IMR-90 (cell line): ENCODE data around the gene CDC42BPA. TPM values are rescaled to one million over a fixed set of nuclear protein-coding genes. Genes with fewer than 3 reads are reported as not detected.

Source experiments
- ATAC-seq: fragments of 200-7000 bp; cut with Tn5 transposase; 2 replicates; pipeline ENCODE4 v1.9.1; 2020; ENCODE audit warnings: low read depth, mild to moderate bottlenecking, moderate library complexity
- BruUV-seq: library from RNA; stranded (reverse); fragments of 400-500 nt; replicated peaks from 2 replicates; lab custom pipeline; 2021; lab: Mats Ljungman, UMichigan
- CTCF ChIA-PET: fragments of 300-600 bp; formaldehyde crosslinking; extraction: SDS; loops from one replicate; lab custom pipeline; 2021; ENCODE audit warnings: antibody characterized with exemption; lab: Yijun Ruan, JAX
- POLR2A ChIA-PET: fragments of 300-600 bp; sonication (Branson Sonifier 250); formaldehyde crosslinking; loops from one replicate; lab custom pipeline; 2022; ENCODE audit warnings: antibody characterized with exemption; ENCODE audit not compliant: unreplicated experiment; lab: Charles Lee
- DNase-seq: peaks from one replicate; pipeline ENCODE4 v3.0.0; 2013
- H2AFZ ChIP-seq: replicated peaks from 2 replicates; pipeline ENCODE3; 2013; ENCODE audit warnings: low read length, mild to moderate bottlenecking; ENCODE audit not compliant: poor library complexity
- H2AK5ac ChIP-seq: 2 replicates; pipeline ENCODE4 v1.6.1; 2013; ENCODE audit warnings: low read depth, low read length, inconsistent platforms
- H2AK9ac ChIP-seq: replicated peaks from 2 replicates; pipeline ENCODE3; 2013; ENCODE audit warnings: mild to moderate bottlenecking, low read depth, low read length, moderate library complexity; ENCODE audit not compliant: poor library complexity
- H2BK120ac ChIP-seq: 2 replicates; pipeline ENCODE4 v1.6.1; 2013; ENCODE audit warnings: low read depth, low read length, inconsistent platforms
- H2BK15ac ChIP-seq: 3 replicates; pipeline ENCODE4 v1.6.1; 2013; ENCODE audit warnings: low read depth, low read length, inconsistent platforms
- H2BK20ac ChIP-seq: 2 replicates; pipeline ENCODE4 v1.6.1; 2013; ENCODE audit warnings: low read depth, mild to moderate bottlenecking, inconsistent platforms, low read length, moderate library complexity
- H2BK5ac ChIP-seq: 2 replicates; pipeline ENCODE4 v1.6.1; 2013; ENCODE audit warnings: mild to moderate bottlenecking, low read depth, low read length, inconsistent platforms; ENCODE audit not compliant: poor library complexity, severe bottlenecking
- H3K14ac ChIP-seq: replicated peaks from 2 replicates; pipeline ENCODE4 v1.6.1; 2013; ENCODE audit warnings: low read depth, low read length, inconsistent platforms
- H3K18ac ChIP-seq: 2 replicates; pipeline ENCODE4 v1.6.1; 2013; ENCODE audit warnings: low read depth, low read length, control low read depth
- H3K23ac ChIP-seq: 2 replicates; pipeline ENCODE4 v1.6.1; 2013; ENCODE audit warnings: low read depth, low read length, inconsistent platforms
- H3K27ac ChIP-seq: 2 replicates; pipeline ENCODE4 v1.5.1; 2013; ENCODE audit warnings: mild to moderate bottlenecking, control low read depth, low read length; ENCODE audit not compliant: insufficient read depth
- H3K27me3 ChIP-seq: 2 replicates; pipeline ENCODE4 v1.6.1; 2013; ENCODE audit warnings: low read length; ENCODE audit not compliant: control insufficient read depth, insufficient read depth
- H3K36me3 ChIP-seq: 2 replicates; pipeline ENCODE4 v1.6.1; 2013; ENCODE audit warnings: low read length, mixed read lengths; ENCODE audit not compliant: control insufficient read depth, insufficient read depth
- H3K4ac ChIP-seq: 2 replicates; pipeline ENCODE4 v1.6.1; 2013; ENCODE audit warnings: low read depth, low read length, inconsistent platforms
- H3K4me1 ChIP-seq: 2 replicates; pipeline ENCODE4 v1.6.1; 2013; ENCODE audit warnings: low read length, mixed read lengths; ENCODE audit not compliant: control insufficient read depth, insufficient read depth
- H3K4me2 ChIP-seq: 2 replicates; pipeline ENCODE4 v1.6.1; 2013; ENCODE audit warnings: low read depth, mild to moderate bottlenecking, control low read depth, low read length, moderate library complexity
- H3K4me3 ChIP-seq: 2 replicates; pipeline ENCODE4 v1.5.1; 2013; ENCODE audit warnings: low read depth, mild to moderate bottlenecking, control low read depth, low read length, moderate library complexity; ENCODE audit not compliant: insufficient read depth
- H3K56ac ChIP-seq: 2 replicates; pipeline ENCODE4 v1.6.1; 2013; ENCODE audit warnings: low read length, inconsistent platforms; ENCODE audit not compliant: insufficient read depth; ENCODE audit errors: extremely low read depth
- H3K79me1 ChIP-seq, 2 experiments: 2 replicates each; pipeline ENCODE4 v1.6.1; 2013; ENCODE audit warnings: low read length in 2 of 2, inconsistent platforms in 1 of 2, low read depth in 1 of 2
- H3K9ac ChIP-seq: 2 replicates; pipeline ENCODE4 v1.6.1; 2013; ENCODE audit warnings: low read depth, low read length, control low read depth
- H3K9me1 ChIP-seq: 2 replicates; pipeline ENCODE4 v1.6.1; 2013; ENCODE audit warnings: low read length, inconsistent platforms; ENCODE audit not compliant: insufficient read depth
- H3K9me3 ChIP-seq: 2 replicates; pipeline ENCODE4 v1.6.1; 2013; ENCODE audit warnings: low read length; ENCODE audit not compliant: control insufficient read depth, insufficient read depth
- H4K20me1 ChIP-seq: 2 replicates; pipeline ENCODE4 v1.6.1; 2013; ENCODE audit warnings: low read length, inconsistent platforms; ENCODE audit not compliant: insufficient read depth
- H4K5ac ChIP-seq: 2 replicates; pipeline ENCODE4 v1.6.1; 2013; ENCODE audit warnings: mild to moderate bottlenecking, low read depth, low read length, control low read depth
- H4K8ac ChIP-seq, 2 experiments: 2 replicates each; pipeline ENCODE4 v1.6.1; 2013; ENCODE audit warnings: low read depth in 2 of 2, low read length in 2 of 2, control low read depth in 1 of 2, inconsistent platforms in 1 of 2
- H4K91ac ChIP-seq: 2 replicates; pipeline ENCODE4 v1.6.1; 2013; ENCODE audit warnings: low read depth, low read length, inconsistent platforms; ENCODE audit not compliant: insufficient read depth
- BHLHE40 ChIP-seq: fragments of 150-350 bp; IDR thresholded peaks from 2 replicates; pipeline ENCODE4 v1.6.1; 2016; ENCODE audit warnings: mild to moderate bottlenecking, low read depth, low read length
- CEBPB ChIP-seq: IDR thresholded peaks from 2 replicates; pipeline ENCODE4 v1.6.1; 2012; ENCODE audit warnings: low read depth, low read length, improper control_type of control experiment
- CHD1 ChIP-seq: IDR thresholded peaks from 2 replicates; pipeline ENCODE4 v1.6.1; 2012; ENCODE audit warnings: low read depth, low read length, improper control_type of control experiment
- CTCF ChIP-seq: conservative IDR thresholded peaks from 2 replicates; pipeline ENCODE4 v1.5.1; 2012; ENCODE audit warnings: mild to moderate bottlenecking, low read depth, low read length, improper control_type of control experiment
- ELK1 ChIP-seq: fragments of 150-350 bp; IDR thresholded peaks from 2 replicates; pipeline ENCODE4 v1.6.1; 2016; ENCODE audit warnings: low read depth, mild to moderate bottlenecking, low read length, moderate library complexity, borderline replicate concordance
- FOS ChIP-seq: fragments of 150-350 bp; IDR thresholded peaks from 2 replicates; pipeline ENCODE4 v1.6.1; 2016; ENCODE audit warnings: low read depth, low read length
- MAFK ChIP-seq: IDR thresholded peaks from 2 replicates; pipeline ENCODE4 v1.6.1; 2012; ENCODE audit warnings: low read depth, low read length, improper control_type of control experiment
- MAZ ChIP-seq: IDR thresholded peaks from 2 replicates; pipeline ENCODE4 v1.6.1; 2012; ENCODE audit warnings: low read depth, mild to moderate bottlenecking, low read length, improper control_type of control experiment, moderate library complexity, borderline replicate concordance
- MXI1 ChIP-seq: IDR thresholded peaks from 2 replicates; pipeline ENCODE4 v1.6.1; 2012; ENCODE audit warnings: low read depth, mild to moderate bottlenecking, low read length, moderate library complexity, borderline replicate concordance
- NFE2L2 ChIP-seq: fragments of 150-350 bp; IDR thresholded peaks from 2 replicates; pipeline ENCODE4 v1.6.1; 2016; ENCODE audit warnings: low read depth, mild to moderate bottlenecking, low read length
- POLR2A ChIP-seq: IDR thresholded peaks from 2 replicates; pipeline ENCODE4 v1.6.1; 2012; ENCODE audit warnings: mild to moderate bottlenecking, low read depth, low read length
- RAD21 ChIP-seq: IDR thresholded peaks from 2 replicates; pipeline ENCODE4 v1.6.1; 2012; ENCODE audit warnings: low read length, improper control_type of control experiment
- RCOR1 ChIP-seq: IDR thresholded peaks from 2 replicates; pipeline ENCODE4 v1.6.1; 2012; ENCODE audit warnings: mild to moderate bottlenecking, low read length, improper control_type of control experiment; ENCODE audit not compliant: insufficient replicate concordance
- RFX5 ChIP-seq: IDR thresholded peaks from 2 replicates; pipeline ENCODE4 v1.8.0; 2012; ENCODE audit warnings: low read depth, mild to moderate bottlenecking, low read length, moderate library complexity
- SMC3 ChIP-seq: fragments of 150-350 bp; IDR thresholded peaks from 2 replicates; pipeline ENCODE4 v1.6.1; 2016; ENCODE audit warnings: low read depth, mild to moderate bottlenecking, antibody characterized with exemption, low read length, moderate library complexity
- USF2 ChIP-seq: fragments of 150-350 bp; IDR thresholded peaks from 2 replicates; pipeline ENCODE4 v1.6.1; 2017; ENCODE audit warnings: mild to moderate bottlenecking, antibody characterized with exemption, low read length, low read depth
- dilution Hi-C: fragments of 300-500 bp; cut with HindIII; formaldehyde crosslinking; loops from one replicate; pipeline ENCODE4 v1.14.3; 2018; ENCODE audit warnings: low sequenced_read_pairs; ENCODE audit not compliant: unreplicated experiment
- in situ Hi-C: fragments of 300-500 bp; cut with MboI; formaldehyde crosslinking; loops from 3 replicates; pipeline ENCODE4 v1.14.3; 2019; ENCODE audit warnings: low sequenced_read_pairs, inconsistent platforms, mixed read lengths
- intact Hi-C: fragments of 100-400 bp; cut with micrococcal nuclease; formaldehyde crosslinking; loops from 2 replicates; pipeline ENCODE4 v1.10.0; 2022
- polyA plus RNA-seq, 3 experiments: library from polyadenylated mRNA; depleted of rRNA; stranded (reverse); fragments of >200 nt; gene quantifications; 2 replicates each; pipeline ENCODE4 v1.2.3, GENCODE V29; 2012; ENCODE audit warnings: low replicate concordance in 1 of 3
- total RNA-seq: library from RNA; depleted of rRNA; stranded (reverse); fragments of >200 nt; gene quantifications from 2 replicates; pipeline ENCODE4 v1.2.3, GENCODE V29; 2012

Gene CDC42BPA
- total and polyA plus RNA-seq, 2 of the 4 experiments (the other 2 are of a cell fraction), result 9.4 to 27.8 TPM

- no peak overlapping the region for H2AK9ac ChIP-seq
- H3K18ac ChIP-seq, result no peak overlapping the region
- ATAC-seq (no peak), DNase-seq (no peak)
- H3K9me1 ChIP-seq, result no peaks in the 10 kb centered on the region; the same call in 1 of the 2 replicates
- no peak overlapping the region for H2AFZ ChIP-seq
- no peak overlapping the region for H4K91ac ChIP-seq
- no peak overlapping the region for H2AK5ac ChIP-seq
- no peaks in the 10 kb centered on the region for H3K27me3 ChIP-seq
- BruUV-seq, result no TSS peak
- peaks cover 23% of the 10 kb centered on the region; the same call in 1 of the 2 replicates for H4K20me1 ChIP-seq
- dilution Hi-C loops (no loop called here), in situ Hi-C loops (no loop called here), intact Hi-C loops (no loop called here)
- no peaks in the 10 kb centered on the region for H3K36me3 ChIP-seq
- H3K4me1 ChIP-seq, result no peaks in the 10 kb centered on the region
- no peak overlapping the region for H3K9ac ChIP-seq
- no peak overlapping the region for H2BK15ac ChIP-seq
- H4K8ac ChIP-seq, result no peak overlapping the region
- H3K23ac ChIP-seq, result no peak overlapping the region
- no peak overlapping the region for H4K5ac ChIP-seq
- H3K14ac ChIP-seq, result no peak overlapping the region
- H3K4ac ChIP-seq, result no peak overlapping the region
- H3K56ac ChIP-seq, result no peak overlapping the region
- H3K27ac ChIP-seq, result no peak overlapping the region
- no peaks in the 10 kb centered on the region for H3K9me3 ChIP-seq
- no peak overlapping the region for H2BK120ac ChIP-seq
- POLR2A ChIA-PET, result no interaction called here
- no peak overlapping the region for H2BK5ac ChIP-seq
- no peak overlapping the region for H2BK20ac ChIP-seq
- no peak overlapping the region for H3K4me2 ChIP-seq
- no peak overlapping the region for H3K4me3 ChIP-seq
- peaks cover 17 to 42% of the 10 kb centered on the region in 2 experiments for H3K79me1 ChIP-seq
- CTCF ChIA-PET, result no interaction called here
- TF ChIP-seq RAD21 (no peak), MAFK (no peak), ELK1 (no peak), CEBPB (no peak), RCOR1 (no peak), SMC3 (no peak), MAZ (no peak), BHLHE40 (no peak), MXI1 (no peak), RFX5 (no peak), NFE2L2 (no peak), FOS (no peak), CTCF (no peak), USF2 (no peak), POLR2A (no peak), CHD1 (no peak)
These were observed 14.6 kb downstream of the CDC42BPA start for GRCh38 chr1:227303662-227304061.
